WERI-Rb-1 (cell line): ENCODE data around the gene CERS1.

Experiments
- DNase-seq: peaks from one replicate; pipeline ENCODE4 v3.0.0-alpha.2; 2020
- H3K27ac ChIP-seq: fragments of 250-450 bp; sonication (Bioruptor Pico); 2 replicates; pipeline ENCODE4 v1.5.1; 2020; ENCODE audit warnings: mild to moderate bottlenecking, moderate library complexity
- H3K27me3 ChIP-seq: fragments of 250-450 bp; sonication (Bioruptor Pico); 2 replicates; pipeline ENCODE4 v1.5.1; 2021; ENCODE audit warnings: mild to moderate bottlenecking, low read depth, moderate library complexity; ENCODE audit not compliant: insufficient read depth, severe bottlenecking
- H3K36me3 ChIP-seq: fragments of 250-450 bp; sonication (Bioruptor Pico); 2 replicates; pipeline ENCODE4 v1.5.1; 2020; ENCODE audit warnings: mild to moderate bottlenecking, moderate library complexity
- H3K4me3 ChIP-seq: 2 replicates; pipeline ENCODE4 v1.5.1; 2011; ENCODE audit warnings: low read depth, mild to moderate bottlenecking, control low read depth, low read length
- H3K9me3 ChIP-seq: fragments of 250-450 bp; sonication (Bioruptor Pico); 2 replicates; pipeline ENCODE4 v1.5.1; 2021; ENCODE audit warnings: mild to moderate bottlenecking, moderate library complexity; ENCODE audit not compliant: severe bottlenecking
- CTCF ChIP-seq: IDR thresholded peaks from 2 replicates; pipeline ENCODE4 v1.5.1; 2011; ENCODE audit warnings: low read depth, mild to moderate bottlenecking, control low read depth, inconsistent platforms, low read length

The CERS1 gene

GRCh38 chr19:18848878-18849661 lies 46.9 kb downstream of the CERS1 start:
- H3K4me3 ChIP-seq: no peak overlapping the region
- H3K9me3 ChIP-seq: no peaks in the 10 kb centered on the region
- H3K27ac ChIP-seq: no peak overlapping the region
- no peak for DNase-seq
- H3K36me3 ChIP-seq: peaks cover 70% of the 10 kb centered on the region
- no peaks in the 10 kb centered on the region for H3K27me3 ChIP-seq
- TF ChIP-seq CTCF: no peak

GRCh38 chr19:18847549-18848463 lies 48.2 kb downstream of the CERS1 start:
- no peak overlapping the region for H3K27ac ChIP-seq
- H3K9me3 ChIP-seq: no peaks in the 10 kb centered on the region
- DNase-seq: no peak
- no peaks in the 10 kb centered on the region for H3K27me3 ChIP-seq
- peaks cover 57% of the 10 kb centered on the region for H3K36me3 ChIP-seq
- no peak for TF ChIP-seq CTCF
- no peak overlapping the region for H3K4me3 ChIP-seq

- H3K36me3 ChIP-seq: peaks cover 51% of the 10 kb centered on the region
- H3K4me3 ChIP-seq: no peak overlapping the region
- H3K9me3 ChIP-seq: no peaks in the 10 kb centered on the region
- DNase-seq: peak; percentile 75
- no peak overlapping the region for H3K27ac ChIP-seq
- no peaks in the 10 kb centered on the region for H3K27me3 ChIP-seq
- TF ChIP-seq CTCF: peak; percentile 94
Observed at GRCh38 chr19:18846862-18847548, 49.0 kb downstream of the CERS1 start.

- Histone ChIP-seq H3K27ac (no peak overlapping the region), H3K36me3 (peaks cover 43% of the 10 kb centered on the region)
Observed at GRCh38 chr19:18845961-18846360, 50.0 kb downstream of the CERS1 start.

More at GRCh38 chr19:18845961-18846360, 50.0 kb downstream of the CERS1 start:
- Histone ChIP-seq H3K9me3 (no peaks in the 10 kb centered on the region), H3K4me3 (no peak overlapping the region), H3K27me3 (no peaks in the 10 kb centered on the region)
- DNase-seq: no peak
- TF ChIP-seq CTCF: no peak
